ENCODE data around the gene NDUFS7. TPM values are rescaled to one million over a fixed set of nuclear protein-coding genes. Genes with fewer than 3 reads are reported as not detected.
A peak's percentile ranks its signal among the peaks of the same experiment; 100 is the strongest.

The NDUFS7 gene
- total RNA-seq, 1 experiment from 2014 or later: 83.9 TPM

DNA sequence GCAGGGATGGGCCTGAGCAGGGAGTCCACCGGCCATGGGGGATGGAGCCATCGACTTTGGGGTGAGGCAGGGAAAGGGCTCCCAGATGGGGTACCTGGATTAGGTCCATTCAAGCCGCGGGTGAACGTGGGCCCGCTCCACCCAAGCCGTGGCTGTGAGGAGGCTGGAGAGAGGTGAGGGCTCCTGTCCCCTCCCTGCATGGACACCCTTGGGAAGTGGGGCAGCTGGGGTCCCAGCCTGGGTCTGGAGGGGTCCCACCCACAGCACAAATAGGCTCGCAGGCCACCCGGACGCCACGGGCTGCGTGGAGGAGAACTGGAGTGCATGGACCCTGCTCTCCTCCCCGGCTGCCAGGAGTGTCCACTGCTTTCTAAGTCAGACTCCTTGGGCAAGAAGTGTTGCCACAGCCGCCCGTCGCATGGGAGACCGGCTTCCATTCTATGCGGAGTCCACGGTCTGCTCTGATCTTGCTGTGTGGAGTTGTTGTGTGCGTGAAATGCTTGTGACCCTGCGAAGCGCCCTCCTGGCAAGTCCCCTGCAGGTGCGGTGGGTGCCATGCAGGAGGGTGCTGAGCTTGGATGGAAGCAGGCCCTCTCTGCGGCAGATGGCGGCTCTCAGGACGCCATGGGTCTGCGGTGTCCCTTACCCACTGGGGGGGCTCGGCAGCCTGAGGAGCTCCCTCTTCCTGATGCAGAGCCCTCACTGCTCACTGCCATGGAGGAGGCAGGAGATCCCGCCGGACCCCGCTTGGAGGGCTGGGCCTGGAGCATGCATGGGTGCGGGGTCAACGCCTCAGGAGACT, 25.7 kb downstream of the NDUFS7 start:
- no peak overlapping the region for H3K18ac ChIP-seq (ENCODE audit: insufficient read length, low read depth, low read length)
- no peak overlapping the region for H3K56ac ChIP-seq (ENCODE audit: insufficient read length, low read depth, low read length)
- H3K4me1 ChIP-seq (ENCODE audit: insufficient read depth, low read length): no peaks in the 10 kb centered on the region; the same call in 1 of the 2 replicates
- H3K9me3 Mint-ChIP-seq: no peaks in the 10 kb centered on the region
- H3K27ac ChIP-seq (ENCODE audit: insufficient read length, low read depth, low read length): no peak overlapping the region
- TF ChIP-seq, protein P1, sequence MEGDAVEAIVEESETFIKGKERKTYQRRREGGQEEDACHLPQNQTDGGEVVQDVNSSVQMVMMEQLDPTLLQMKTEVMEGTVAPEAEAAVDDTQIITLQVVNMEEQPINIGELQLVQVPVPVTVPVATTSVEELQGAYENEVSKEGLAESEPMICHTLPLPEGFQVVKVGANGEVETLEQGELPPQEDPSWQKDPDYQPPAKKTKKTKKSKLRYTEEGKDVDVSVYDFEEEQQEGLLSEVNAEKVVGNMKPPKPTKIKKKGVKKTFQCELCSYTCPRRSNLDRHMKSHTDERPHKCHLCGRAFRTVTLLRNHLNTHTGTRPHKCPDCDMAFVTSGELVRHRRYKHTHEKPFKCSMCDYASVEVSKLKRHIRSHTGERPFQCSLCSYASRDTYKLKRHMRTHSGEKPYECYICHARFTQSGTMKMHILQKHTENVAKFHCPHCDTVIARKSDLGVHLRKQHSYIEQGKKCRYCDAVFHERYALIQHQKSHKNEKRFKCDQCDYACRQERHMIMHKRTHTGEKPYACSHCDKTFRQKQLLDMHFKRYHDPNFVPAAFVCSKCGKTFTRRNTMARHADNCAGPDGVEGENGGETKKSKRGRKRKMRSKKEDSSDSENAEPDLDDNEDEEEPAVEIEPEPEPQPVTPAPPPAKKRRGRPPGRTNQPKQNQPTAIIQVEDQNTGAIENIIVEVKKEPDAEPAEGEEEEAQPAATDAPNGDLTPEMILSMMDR (conservative IDR thresholded peaks at IDR 0.05): no peak
- no peak overlapping the region for H2BK120ac ChIP-seq (ENCODE audit: low read depth, low read length, poor library complexity, severe bottlenecking)
- peak overlapping the region; percentile 64 for H3K9ac ChIP-seq (ENCODE audit: extremely low read depth, insufficient read length, low read length)
- H3K27me3 ChIP-seq (ENCODE audit: insufficient read depth, low read length): no peaks in the 10 kb centered on the region
- peak overlapping the region; percentile 70 to 93 (median 93); a peak in 6 of 7 replicates for H3K27ac Mint-ChIP-seq
- no peak for DNase-seq
- peaks cover 16 to 37% (median 33%) of the 10 kb centered on the region in 3 experiments for H3K36me3 Mint-ChIP-seq (ENCODE audit: insufficient read depth in 1 of 3, low read depth in 3 of 3)
- H3K4ac ChIP-seq (ENCODE audit: low read depth, low read length): no peak overlapping the region
- H3K27me3 Mint-ChIP-seq (ENCODE audit: low read depth): 0 out of 2 replicates have a peak, but pooled peaks cover 2% of the 10 kb centered on the region
- H4K5ac ChIP-seq (ENCODE audit: insufficient read length, low read depth, low read length): no peak overlapping the region
- H3K23me2 ChIP-seq (ENCODE audit: insufficient read length, low read depth, low read length, poor library complexity, severe bottlenecking): peaks cover 6% of the 10 kb centered on the region
- H3K79me2 ChIP-seq (ENCODE audit: insufficient read depth, low read length): peaks cover 57% of the 10 kb centered on the region
- H3K4me3 Mint-ChIP-seq: peak overlapping the region; percentile 92 to 98
- no peak overlapping the region for H2BK5ac ChIP-seq (ENCODE audit: insufficient read length, low read length)
- WGBS (ENCODE audit: extremely low coverage, insufficient read length, low lambda C conversion rate): no CpG with 5 or more reads among the region's 33 CpGs
- H2BK20ac ChIP-seq (ENCODE audit: low read depth, low read length, poor library complexity, severe bottlenecking): no peak overlapping the region
- no peak overlapping the region for H4K91ac ChIP-seq (ENCODE audit: insufficient read length, low read depth, low read length)
- H3K14ac ChIP-seq (ENCODE audit: insufficient read depth, low read length): peak overlapping the region; percentile 62
- peak overlapping the region; percentile 85 for H3K4me2 ChIP-seq (ENCODE audit: insufficient read depth, insufficient read length, low read length)
- H2BK12ac ChIP-seq (ENCODE audit: insufficient read length, low read depth, low read length): no peak overlapping the region
- no peaks in the 10 kb centered on the region for H4K20me1 ChIP-seq (ENCODE audit: control insufficient read depth, insufficient read depth, insufficient read length)
- no peak overlapping the region for H3T11ph ChIP-seq (ENCODE audit: low read length)
- H3K9me3 ChIP-seq (ENCODE audit: control insufficient read depth, low read depth, low read length): no peaks in the 10 kb centered on the region
- no peaks in the 10 kb centered on the region for H3K79me1 ChIP-seq (ENCODE audit: insufficient read depth, low read depth, low read length, poor library complexity, severe bottlenecking)
- H2AFZ ChIP-seq (ENCODE audit: low read length): no peak overlapping the region
- H2BK15ac ChIP-seq (ENCODE audit: low read depth, low read length): no peak overlapping the region
- H3K23ac ChIP-seq (ENCODE audit: insufficient read length, low read depth, low read length): no peak overlapping the region
- H2AK5ac ChIP-seq (ENCODE audit: insufficient read length, low read length): no peak overlapping the region
- H4K8ac ChIP-seq (replicated peaks; ENCODE audit: insufficient read length, low read depth, low read length): no peak overlapping the region
- peaks cover 35 to 41% of the 10 kb centered on the region in 2 experiments for H3K4me1 Mint-ChIP-seq
